ENCODE data around the gene SORL1.

DNA sequence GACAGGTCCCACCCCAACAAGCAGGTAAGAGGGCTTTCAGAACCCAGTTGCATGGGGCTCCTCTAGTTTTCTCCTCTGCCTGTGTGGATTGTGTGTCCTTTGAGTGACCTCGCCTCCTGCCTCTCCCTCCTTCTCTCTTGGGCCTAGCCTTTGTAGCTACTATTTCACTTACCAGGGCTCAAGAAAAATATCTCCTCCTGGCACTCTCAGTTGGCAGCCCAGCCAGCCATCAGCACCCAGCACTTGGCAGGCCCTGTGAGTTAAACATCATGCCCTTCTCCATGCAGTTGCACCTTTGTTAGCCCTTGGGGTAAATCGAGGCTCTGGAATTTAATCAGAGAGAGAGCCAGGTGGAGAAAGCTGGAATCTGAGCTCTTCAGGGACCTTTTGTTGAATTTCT is 36.1 kb downstream of the SORL1 start:
- no peak for TF ChIP-seq EZH2 (IDR thresholded peaks at IDR 0.05; ENCODE audit: borderline replicate concordance, insufficient read depth, low read length, poor library complexity, severe bottlenecking)
- TF ChIP-seq TAF1 (IDR thresholded peaks at IDR 0.05; ENCODE audit: low read depth) = no peak
- TF ChIP-seq, protein P1, sequence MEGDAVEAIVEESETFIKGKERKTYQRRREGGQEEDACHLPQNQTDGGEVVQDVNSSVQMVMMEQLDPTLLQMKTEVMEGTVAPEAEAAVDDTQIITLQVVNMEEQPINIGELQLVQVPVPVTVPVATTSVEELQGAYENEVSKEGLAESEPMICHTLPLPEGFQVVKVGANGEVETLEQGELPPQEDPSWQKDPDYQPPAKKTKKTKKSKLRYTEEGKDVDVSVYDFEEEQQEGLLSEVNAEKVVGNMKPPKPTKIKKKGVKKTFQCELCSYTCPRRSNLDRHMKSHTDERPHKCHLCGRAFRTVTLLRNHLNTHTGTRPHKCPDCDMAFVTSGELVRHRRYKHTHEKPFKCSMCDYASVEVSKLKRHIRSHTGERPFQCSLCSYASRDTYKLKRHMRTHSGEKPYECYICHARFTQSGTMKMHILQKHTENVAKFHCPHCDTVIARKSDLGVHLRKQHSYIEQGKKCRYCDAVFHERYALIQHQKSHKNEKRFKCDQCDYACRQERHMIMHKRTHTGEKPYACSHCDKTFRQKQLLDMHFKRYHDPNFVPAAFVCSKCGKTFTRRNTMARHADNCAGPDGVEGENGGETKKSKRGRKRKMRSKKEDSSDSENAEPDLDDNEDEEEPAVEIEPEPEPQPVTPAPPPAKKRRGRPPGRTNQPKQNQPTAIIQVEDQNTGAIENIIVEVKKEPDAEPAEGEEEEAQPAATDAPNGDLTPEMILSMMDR (IDR thresholded peaks at IDR 0.05; ENCODE audit: poor library complexity, severe bottlenecking) = no peak
- TF ChIP-seq, protein P2, sequence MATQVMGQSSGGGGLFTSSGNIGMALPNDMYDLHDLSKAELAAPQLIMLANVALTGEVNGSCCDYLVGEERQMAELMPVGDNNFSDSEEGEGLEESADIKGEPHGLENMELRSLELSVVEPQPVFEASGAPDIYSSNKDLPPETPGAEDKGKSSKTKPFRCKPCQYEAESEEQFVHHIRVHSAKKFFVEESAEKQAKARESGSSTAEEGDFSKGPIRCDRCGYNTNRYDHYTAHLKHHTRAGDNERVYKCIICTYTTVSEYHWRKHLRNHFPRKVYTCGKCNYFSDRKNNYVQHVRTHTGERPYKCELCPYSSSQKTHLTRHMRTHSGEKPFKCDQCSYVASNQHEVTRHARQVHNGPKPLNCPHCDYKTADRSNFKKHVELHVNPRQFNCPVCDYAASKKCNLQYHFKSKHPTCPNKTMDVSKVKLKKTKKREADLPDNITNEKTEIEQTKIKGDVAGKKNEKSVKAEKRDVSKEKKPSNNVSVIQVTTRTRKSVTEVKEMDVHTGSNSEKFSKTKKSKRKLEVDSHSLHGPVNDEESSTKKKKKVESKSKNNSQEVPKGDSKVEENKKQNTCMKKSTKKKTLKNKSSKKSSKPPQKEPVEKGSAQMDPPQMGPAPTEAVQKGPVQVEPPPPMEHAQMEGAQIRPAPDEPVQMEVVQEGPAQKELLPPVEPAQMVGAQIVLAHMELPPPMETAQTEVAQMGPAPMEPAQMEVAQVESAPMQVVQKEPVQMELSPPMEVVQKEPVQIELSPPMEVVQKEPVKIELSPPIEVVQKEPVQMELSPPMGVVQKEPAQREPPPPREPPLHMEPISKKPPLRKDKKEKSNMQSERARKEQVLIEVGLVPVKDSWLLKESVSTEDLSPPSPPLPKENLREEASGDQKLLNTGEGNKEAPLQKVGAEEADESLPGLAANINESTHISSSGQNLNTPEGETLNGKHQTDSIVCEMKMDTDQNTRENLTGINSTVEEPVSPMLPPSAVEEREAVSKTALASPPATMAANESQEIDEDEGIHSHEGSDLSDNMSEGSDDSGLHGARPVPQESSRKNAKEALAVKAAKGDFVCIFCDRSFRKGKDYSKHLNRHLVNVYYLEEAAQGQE (IDR thresholded peaks at IDR 0.05; ENCODE audit: borderline replicate concordance) = no peak
- no peak for TF ChIP-seq MXI1 (conservative IDR thresholded peaks at IDR 0.05; ENCODE audit: poor library complexity, severe bottlenecking)
- no peak for TF ChIP-seq RAD21 (conservative IDR thresholded peaks at IDR 0.05)
- TF ChIP-seq POLR2AphosphoS5 (IDR thresholded peaks at IDR 0.05) = no peak

Data from neural cell (in vitro differentiated cells).